HG03159 (cell line): Measurements from ENCODE around the gene SYNE1.
"Not testable (repeated sequence)": the region's sequence is repeated elsewhere in the genome, so short reads cannot be mapped to it uniquely, and the experiment has no call there.

ENCODE experiments used
- ATAC-seq: cut with Tn5 transposase; IDR thresholded peaks from one replicate; pipeline ENCODE4 v1.9.1; 2021; ENCODE audit warnings: mild to moderate bottlenecking, moderate library complexity; ENCODE audit not compliant: unreplicated experiment

SYNE1 gene

GRCh38 chr6:152625213-152625612 lies 11.9 kb downstream of the SYNE1 start:
- ATAC-seq = no peak

GRCh38 chr6:152614776-152615175 lies 22.4 kb downstream of the SYNE1 start:
- not testable (repeated sequence) for ATAC-seq

DNA sequence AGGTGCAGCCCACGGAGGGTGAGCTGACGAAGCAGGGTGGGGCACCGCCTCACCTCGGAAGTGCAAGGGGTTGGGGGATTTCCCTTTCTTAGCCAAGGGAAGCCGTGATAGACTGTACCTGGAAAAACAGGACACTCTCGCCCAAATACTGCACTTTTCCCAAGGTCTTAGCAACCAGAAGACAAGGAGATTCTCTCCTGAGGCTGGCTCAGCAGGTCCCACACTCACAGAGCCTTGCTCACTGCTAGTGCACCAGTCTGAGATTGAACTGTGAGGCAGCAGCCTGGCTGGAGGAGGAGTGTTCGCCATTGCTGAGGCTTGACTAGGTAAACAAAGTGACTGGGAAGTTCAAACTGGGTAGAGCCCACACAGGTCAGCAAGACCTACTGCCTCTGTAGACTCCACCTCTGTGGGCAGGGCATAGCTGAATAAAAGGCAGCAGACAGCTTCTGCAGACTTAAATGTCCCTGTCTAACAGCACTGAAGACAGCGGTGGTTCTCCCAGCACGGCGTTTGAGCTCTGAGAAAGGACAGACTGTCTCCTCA lies 28.0 kb downstream of the SYNE1 start:
- no peak for ATAC-seq

DNA sequence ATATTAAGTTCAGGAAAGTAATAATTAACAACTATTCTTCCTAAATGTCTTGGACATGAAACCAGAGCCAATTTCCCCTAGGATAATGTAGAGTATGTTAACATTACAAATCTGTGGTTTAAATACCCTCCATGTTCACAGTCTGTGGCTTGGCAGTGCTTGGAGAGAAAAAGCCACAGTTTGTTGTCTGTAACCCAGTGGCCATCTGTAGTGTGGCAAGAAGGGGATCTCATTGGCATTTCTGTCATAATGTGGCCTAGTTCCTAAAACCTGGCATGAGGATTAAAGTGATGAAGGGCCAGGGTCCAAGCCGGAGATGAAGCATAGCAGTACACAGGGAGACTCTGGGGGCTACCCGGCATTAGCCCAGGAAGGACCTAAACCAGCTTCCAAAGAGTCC lies 31.2 kb downstream of the SYNE1 start:
- ATAC-seq = no peak

GRCh38 chr6:152605342-152605741 lies 31.8 kb downstream of the SYNE1 start:
- ATAC-seq = no peak

GRCh38 chr6:152603911-152604310 lies 33.3 kb downstream of the SYNE1 start:
- no peak for ATAC-seq

DNA sequence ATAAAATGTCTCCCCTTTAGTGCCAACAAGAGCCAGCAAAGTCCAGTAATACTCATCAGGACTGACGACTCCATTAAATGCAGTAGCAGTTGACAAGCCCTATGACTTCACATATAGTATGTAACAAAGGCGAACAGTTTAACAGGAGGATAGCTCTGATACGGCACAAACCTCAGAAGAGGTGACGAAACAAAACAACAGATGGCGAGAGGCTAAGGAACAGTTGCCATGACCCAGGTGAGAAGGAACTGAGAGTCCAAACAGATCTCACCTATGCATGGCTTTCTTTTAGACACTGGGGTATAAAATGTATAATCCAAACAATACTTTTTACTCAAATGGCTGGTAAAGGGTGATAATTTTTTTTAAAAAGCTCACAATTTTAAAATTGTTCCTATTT lies 37.1 kb downstream of the SYNE1 start:
- ATAC-seq = no peak

DNA sequence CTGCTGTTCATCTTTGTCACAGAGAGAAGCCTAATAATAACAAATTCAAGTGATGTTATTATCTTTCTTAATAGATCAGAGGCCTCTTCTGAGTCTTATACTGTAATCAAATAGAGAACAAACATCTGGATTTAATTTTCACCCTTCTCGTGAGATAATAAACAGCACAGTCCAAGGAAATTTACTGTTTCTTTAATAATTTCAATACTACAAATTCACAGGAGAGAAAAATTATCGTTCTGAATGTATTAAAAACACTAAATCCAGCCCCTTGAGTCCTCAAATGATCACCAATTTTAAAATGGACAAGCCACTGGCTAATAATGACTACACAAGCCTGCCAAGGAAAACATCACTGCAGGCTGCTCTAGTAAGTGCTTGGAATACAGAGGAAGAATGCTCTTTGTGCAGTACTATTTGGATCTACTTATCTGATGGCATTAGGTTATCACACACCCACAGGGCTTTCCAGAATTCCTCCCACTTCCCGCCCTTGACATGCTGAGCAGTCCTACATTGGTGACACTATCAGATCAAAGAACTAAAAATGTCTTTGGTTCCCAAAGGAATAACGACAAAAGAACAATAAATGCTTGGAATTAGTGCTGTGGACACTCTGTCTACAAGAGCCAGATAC lies 38.1 kb downstream of the SYNE1 start:
- no peak for ATAC-seq

GRCh38 chr6:152598421-152598820 lies 38.7 kb downstream of the SYNE1 start:
- ATAC-seq = no peak

DNA sequence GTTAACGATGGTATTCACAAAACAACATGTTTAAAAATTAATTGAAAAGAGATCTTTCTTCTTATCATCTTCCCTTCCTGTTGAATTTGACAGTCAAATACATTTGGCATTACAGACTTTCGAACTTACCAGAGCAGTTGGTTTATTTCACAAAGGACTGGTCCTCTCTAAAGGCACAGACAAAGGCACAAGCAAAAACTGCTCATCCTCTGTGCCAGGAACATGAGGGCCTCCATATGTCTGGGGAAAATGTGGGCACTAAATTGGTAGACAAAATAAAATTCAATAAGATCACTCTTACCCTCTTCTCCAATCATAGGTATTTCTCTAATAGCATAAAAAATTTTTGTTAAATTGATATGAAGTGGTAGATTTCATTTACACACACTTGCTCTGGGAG lies 40.4 kb downstream of the SYNE1 start:
- ATAC-seq = no peak

- peak; percentile 66 for ATAC-seq
Measured at GRCh38 chr6:152595499-152595898, 41.7 kb downstream of the SYNE1 start.

DNA sequence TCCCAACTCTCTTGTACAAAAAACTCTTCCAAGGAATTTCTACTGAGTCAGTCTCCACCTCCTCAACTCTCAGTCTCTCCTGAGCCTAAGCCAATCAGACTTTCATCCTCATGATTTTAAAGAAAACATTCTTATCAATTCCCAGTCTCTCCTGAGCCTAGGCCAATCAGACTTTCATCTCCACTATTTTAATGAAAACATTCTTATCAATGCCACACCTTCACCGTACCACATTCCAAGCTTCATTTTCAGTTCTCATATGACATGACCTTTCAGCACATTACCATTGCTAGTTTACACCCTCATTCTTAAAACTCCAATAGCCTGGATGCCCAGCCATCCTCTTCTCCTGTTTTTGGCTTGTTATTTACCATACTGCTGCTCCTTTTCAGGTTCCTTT lies 42.5 kb downstream of the SYNE1 start:
- no peak for ATAC-seq

- ATAC-seq = no peak
Measured at GRCh38 chr6:152588456-152588855, 48.7 kb downstream of the SYNE1 start.

- no peak for ATAC-seq
Measured at GRCh38 chr6:152587473-152587872, 49.7 kb downstream of the SYNE1 start.

DNA sequence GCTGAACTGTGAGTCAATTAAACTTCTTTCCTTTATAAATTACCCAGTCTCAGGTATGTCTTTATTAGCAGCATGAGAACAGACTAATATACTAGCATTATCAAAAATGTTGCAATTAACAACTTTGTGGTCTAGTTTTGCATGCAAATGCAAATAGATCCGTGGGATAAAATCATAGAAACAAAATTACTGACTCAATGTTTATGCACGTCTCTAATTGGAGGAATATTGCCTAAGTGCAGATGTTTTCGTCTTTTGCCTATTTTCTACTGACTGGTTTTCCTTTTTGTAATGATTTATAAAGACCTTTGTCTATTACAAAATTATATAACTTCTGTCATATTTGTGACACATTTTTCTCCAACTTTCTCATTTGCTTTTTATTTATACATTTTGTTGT lies 51.9 kb downstream of the SYNE1 start:
- ATAC-seq = no peak

- ATAC-seq = no peak
Measured at GRCh38 chr6:152583888-152584287, 53.3 kb downstream of the SYNE1 start.

DNA sequence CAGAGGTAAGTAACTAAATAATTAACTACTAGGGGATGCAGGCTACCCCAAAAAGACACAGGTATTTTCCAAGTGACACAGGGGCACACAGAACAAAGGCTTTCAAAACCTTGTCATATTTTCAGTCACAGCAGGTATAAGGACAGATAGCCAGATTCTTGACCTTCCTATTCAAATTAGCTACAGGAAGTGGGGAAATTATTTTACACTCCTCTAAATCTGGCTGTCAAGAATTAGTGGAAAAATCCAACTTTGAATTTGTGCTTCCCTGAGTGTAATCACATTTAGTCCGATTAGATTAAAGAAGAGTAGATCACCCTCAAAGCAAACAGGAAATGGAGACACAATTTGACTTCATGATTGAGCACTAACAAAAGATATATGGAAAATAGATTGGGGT lies 60.6 kb downstream of the SYNE1 start:
- no peak for ATAC-seq

- ATAC-seq = no peak
Measured at GRCh38 chr6:152575621-152576150, 61.5 kb downstream of the SYNE1 start.

GRCh38 chr6:152575161-152575560 lies 62.0 kb downstream of the SYNE1 start:
- ATAC-seq = no peak

- no peak for ATAC-seq
Measured at GRCh38 chr6:152573762-152574161, 63.4 kb downstream of the SYNE1 start.

DNA sequence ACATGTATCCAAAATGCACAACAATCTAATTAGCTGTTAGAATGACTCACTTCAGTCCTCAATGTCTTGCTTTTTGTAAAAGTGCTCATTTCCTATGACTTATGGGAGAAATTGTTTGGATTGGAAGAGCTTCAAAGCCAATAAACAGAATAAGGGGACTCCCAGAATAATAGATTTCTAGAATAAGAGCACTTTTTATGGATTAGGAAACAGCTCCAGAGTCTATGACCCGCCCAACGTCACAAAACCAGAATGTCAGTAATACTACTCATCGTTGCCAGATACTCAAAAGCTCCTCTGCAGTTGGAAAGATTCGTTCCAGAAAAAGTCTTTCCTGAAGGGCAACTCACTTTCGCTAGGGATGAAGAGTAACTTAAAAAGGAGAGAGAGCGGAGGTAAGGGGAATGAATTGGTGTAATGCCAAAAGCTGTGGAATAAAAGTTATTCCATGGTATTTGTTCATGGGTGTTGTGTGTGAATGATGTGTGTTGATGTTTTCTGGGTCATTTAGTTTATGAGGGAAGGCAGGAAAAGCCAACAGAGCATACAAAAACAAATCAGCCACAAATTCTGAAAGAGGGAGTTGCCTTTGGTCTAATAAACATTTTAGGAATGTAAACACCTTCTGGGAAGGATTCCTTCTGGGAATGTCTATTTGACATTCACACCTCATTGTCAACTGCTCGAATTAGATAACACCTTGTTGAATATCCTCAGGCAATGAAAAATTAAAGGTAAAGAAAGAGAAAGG lies 64.6 kb downstream of the SYNE1 start:
- no peak for ATAC-seq

DNA sequence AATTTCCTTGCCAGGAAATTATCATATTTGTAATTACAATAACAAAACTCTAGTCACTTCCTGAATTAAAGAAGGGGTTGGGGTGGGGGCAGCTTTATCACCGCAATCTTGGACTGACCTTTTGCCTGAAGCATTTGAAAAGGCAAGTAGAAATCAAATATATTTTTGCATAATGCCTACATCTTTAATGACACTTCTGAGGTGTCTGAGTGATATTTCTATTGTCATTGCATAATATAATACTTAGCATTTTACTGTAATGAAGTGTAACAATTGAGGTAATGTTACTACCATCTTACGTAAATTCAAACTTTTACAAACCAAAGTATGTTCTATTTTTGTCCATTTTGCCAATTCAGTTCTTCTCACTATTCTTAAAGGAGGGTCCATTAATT lies 65.2 kb downstream of the SYNE1 start:
- ATAC-seq = no peak
